PC-3 (cell line): ENCODE data around the gene COL6A1.

ENCODE experiments used
- CTCF ChIP-seq: fragments of 300-600 bp; sonication (generic); conservative IDR thresholded peaks from 2 replicates; pipeline ENCODE4 v1.5.1; 2017; ENCODE audit warnings: antibody characterized with exemption, low read depth, mild to moderate bottlenecking, low read length
- EZH2 ChIP-seq: fragments of 300-600 bp; sonication (generic); IDR thresholded peaks from one replicate; pipeline ENCODE4 v1.6.1; 2017; ENCODE audit warnings: antibody characterized with exemption, mild to moderate bottlenecking, low read length; ENCODE audit not compliant: unreplicated experiment

- TF ChIP-seq CTCF (no peak), EZH2 (no peak)
These were observed 22.4 kb upstream of the COL6A1 start for GRCh38 chr21:45959182-45959581.
